K562 (cell line): ENCODE data around the gene IFI27L1. TPM values are rescaled to one million over a fixed set of nuclear protein-coding genes. Genes with fewer than 3 reads are reported as not detected.

Experiments
- ATAC-seq: fragments of 200-7000 bp; cut with Tn5 transposase; 3 replicates; pipeline ENCODE4 v1.9.1; 2020; ENCODE audit warnings: moderate library complexity
- BruUV-seq: library from RNA; stranded (reverse); fragments of 400-500 nt; replicated peaks from 2 replicates; lab custom pipeline; 2021; lab: Mats Ljungman, UMichigan
- CTCF ChIA-PET: fragments of 300-600 bp; formaldehyde crosslinking; extraction: SDS; loops from one replicate; lab custom pipeline; 2021; ENCODE audit warnings: low intra/inter-chr PET ratio; lab: Yijun Ruan, JAX
- POLR2A ChIA-PET: fragments of 300-600, 350-650 bp; sonication (Branson Sonifier 250); formaldehyde crosslinking; extraction: SDS; loops from one replicate; lab custom pipeline; 2021; ENCODE audit warnings: antibody characterized with exemption, inconsistent platforms; lab: Yijun Ruan, JAX
- DNase-seq, 4 experiments: peaks; one replicate each; pipeline versions ENCODE4 v3.0.0 to v3.0.0-alpha.2; 2011 to 2018; ENCODE audit warnings: low spot score in 3 of 4, mixed read lengths in 3 of 4; ENCODE audit errors: extremely low read depth in 1 of 4
- FAIRE-seq: peaks from 2 replicates; lab custom pipeline; 2011; peaks lifted over from hg19 to GRCh38; lab: Jason Lieb, UNC
- H2AFZ ChIP-seq: 2 replicates; pipeline ENCODE4 v1.6.0; 2011; ENCODE audit warnings: low read depth, low read length, control low read depth, inconsistent platforms
- H3K27ac ChIP-seq: fragments of 200-600 bp; 3 replicates; pipeline ENCODE4 v1.8.0; 2011; ENCODE audit warnings: low read depth, mild to moderate bottlenecking, control low read depth, inconsistent platforms, low read length, moderate library complexity, mixed read lengths; ENCODE audit errors: extremely low read depth
- H3K27me3 ChIP-seq, 2 experiments: fragments of 300-600 bp in 1 of 2; 2 replicates in 1 of 2; 3 replicates in 1 of 2; pipeline versions ENCODE4 v1.6.0 to v1.8.0; 2011; ENCODE audit warnings: inconsistent platforms in 2 of 2, low read length in 2 of 2, mild to moderate bottlenecking in 1 of 2, mixed read lengths in 1 of 2, moderate library complexity in 1 of 2; ENCODE audit not compliant: control insufficient read depth in 2 of 2, insufficient read depth in 2 of 2
- H3K36me3 ChIP-seq: fragments of 300-600 bp; 3 replicates; pipeline ENCODE4 v1.8.0; 2011; ENCODE audit warnings: mild to moderate bottlenecking, low read length, inconsistent platforms; ENCODE audit not compliant: control insufficient read depth, insufficient read depth
- H3K4me1 ChIP-seq, 2 experiments: fragments of 200-600 bp in 1 of 2; replicated peaks in 1 of 2; 2 replicates in 1 of 2; 3 replicates in 1 of 2; pipeline versions ENCODE4 v1.5.1 to v1.8.0; 2011; ENCODE audit warnings: inconsistent platforms in 2 of 2, low read length in 2 of 2, mild to moderate bottlenecking in 1 of 2, mixed read lengths in 1 of 2, moderate library complexity in 1 of 2; ENCODE audit not compliant: control insufficient read depth in 2 of 2, insufficient read depth in 2 of 2
- H3K4me2 ChIP-seq: 2 replicates; pipeline ENCODE4 v1.6.1; 2011; ENCODE audit warnings: low read length, control low read depth, inconsistent platforms, mixed read lengths; ENCODE audit not compliant: insufficient read depth
- H3K4me3 ChIP-seq: fragments of 200-600 bp; sonication (generic), shearing (Covaris generic); 2 replicates; pipeline ENCODE4 v1.5.1; 2016; ENCODE audit warnings: control low read depth, inconsistent platforms
- H3K79me2 ChIP-seq: fragments of 200-600 bp; 3 replicates; pipeline ENCODE4 v1.8.0; 2011; ENCODE audit warnings: low read length, inconsistent platforms; ENCODE audit not compliant: control insufficient read depth, insufficient read depth
- H3K9ac ChIP-seq, 2 experiments: 2 replicates each; pipeline versions ENCODE4 v1.6.0 to v1.6.1; 2011; ENCODE audit warnings: low read depth in 2 of 2, low read length in 2 of 2, control low read depth in 1 of 2, inconsistent platforms in 1 of 2, mild to moderate bottlenecking in 1 of 2, mixed read lengths in 1 of 2; ENCODE audit not compliant: insufficient read depth in 1 of 2
- H3K9me1 ChIP-seq: one replicate; pipeline ENCODE4 v1.6.0; 2011; ENCODE audit warnings: inconsistent platforms, mild to moderate bottlenecking, low read length, moderate library complexity; ENCODE audit not compliant: control insufficient read depth, insufficient read depth
- H3K9me3 ChIP-seq: replicated peaks from 2 replicates; pipeline ENCODE4 v1.5.1; 2011; ENCODE audit warnings: low read depth, low read length, inconsistent platforms; ENCODE audit not compliant: control insufficient read depth, insufficient read depth
- H4K20me1 ChIP-seq: replicated peaks from 2 replicates; pipeline ENCODE4 v1.6.1; 2011; ENCODE audit warnings: low read length, inconsistent platforms, mixed read lengths; ENCODE audit not compliant: control insufficient read depth, insufficient read depth
- IFI16 ChIP-seq: fragments of 250-450 bp; sonication (Bioruptor Pico); IDR thresholded peaks from 2 replicates; pipeline ENCODE4 v2.1.2; 2022; ENCODE audit warnings: mild to moderate bottlenecking, inconsistent platforms
- MCM2 ChIP-seq: fragments of 450-650 bp; IDR thresholded peaks from 2 replicates; pipeline ENCODE4 v1.6.1; 2017; ENCODE audit warnings: low read depth, mild to moderate bottlenecking
- NFIC ChIP-seq: fragments of 450-650 bp; IDR thresholded peaks from 2 replicates; pipeline ENCODE4 v1.6.1; 2017; ENCODE audit warnings: mild to moderate bottlenecking, inconsistent platforms
- RFX1 ChIP-seq: fragments of 450-650 bp; IDR thresholded peaks from 2 replicates; pipeline ENCODE4 v1.6.1; 2016; ENCODE audit warnings: mild to moderate bottlenecking, moderate library complexity
- WGBS: fragments of 100-300 bp; shearing (Covaris generic); methylation state at CpG from one replicate; pipeline ENCODE4 v1.1.6; 2016; ENCODE audit warnings: low coverage, mixed read lengths; ENCODE audit not compliant: insufficient coverage; ENCODE audit errors: missing lambda C conversion rate; 5-methylcytosine and 5-hydroxymethylcytosine counted together
- in situ Hi-C: fragments of 300-500 bp; cut with MboI; formaldehyde crosslinking; loops from 4 replicates; pipeline ENCODE4 v1.15.0; 2018; ENCODE audit warnings: inconsistent platforms, mixed read lengths
- intact Hi-C: fragments of 100-400 bp; cut with micrococcal nuclease; formaldehyde crosslinking; loops from 2 replicates; pipeline ENCODE4 v1.14.2; 2022
- polyA plus RNA-seq, 8 experiments: library from polyadenylated mRNA; depleted of rRNA in 4 of 8; stranded (reverse) in 5 of 8; unstranded in 3 of 8; fragments of >200 nt; fragmentation: Nextera tagmentation in 2 of 8; fragmentation: Illumina TruSeq in 1 of 8; extraction: Ambion mirVana in 2 of 8; extraction: Trizol in 1 of 8; gene quantifications; 2 replicates each; pipeline versions ENCODE4 v1.2.1 to v1.2.3, GENCODE V29; 2011 to 2014; ENCODE audit warnings: inconsistent platforms in 1 of 8, missing spikeins in 1 of 8
- total RNA-seq, 7 experiments: library from RNA; depleted of rRNA in 6 of 7; stranded (reverse); fragments of >200 nt in 6 of 7; fragmentation: Illumina TruSeq in 2 of 7; extraction: Trizol in 2 of 7; gene quantifications; 2 replicates each; pipeline versions ENCODE4 v1.2.1 to v1.2.3, GENCODE V29; 2011 to 2021; ENCODE audit warnings: low replicate concordance in 1 of 7
- TF ChIP-seq, protein P1 (sequence below), 2 experiments: fragments of 450-650 bp in 1 of 2; sonication (generic) in 1 of 2; formaldehyde crosslinking in 1 of 2; IDR thresholded peaks in 1 of 2; conservative IDR thresholded peaks in 1 of 2; 2 replicates each; pipeline versions ENCODE4 v1.6.1 to v1.8.1; 2016 to 2023; ENCODE audit warnings: mild to moderate bottlenecking in 2 of 2, moderate library complexity in 2 of 2, inconsistent platforms in 1 of 2, missing genetic modification reagents in 1 of 2

IFI27L1 gene
- total and polyA plus RNA-seq, 9 of the 15 experiments (the other 6 are each of a cell fraction or from before 2014, with no cell fraction given): 14.5 to 28.0 (median 23.8) TPM

DNA sequence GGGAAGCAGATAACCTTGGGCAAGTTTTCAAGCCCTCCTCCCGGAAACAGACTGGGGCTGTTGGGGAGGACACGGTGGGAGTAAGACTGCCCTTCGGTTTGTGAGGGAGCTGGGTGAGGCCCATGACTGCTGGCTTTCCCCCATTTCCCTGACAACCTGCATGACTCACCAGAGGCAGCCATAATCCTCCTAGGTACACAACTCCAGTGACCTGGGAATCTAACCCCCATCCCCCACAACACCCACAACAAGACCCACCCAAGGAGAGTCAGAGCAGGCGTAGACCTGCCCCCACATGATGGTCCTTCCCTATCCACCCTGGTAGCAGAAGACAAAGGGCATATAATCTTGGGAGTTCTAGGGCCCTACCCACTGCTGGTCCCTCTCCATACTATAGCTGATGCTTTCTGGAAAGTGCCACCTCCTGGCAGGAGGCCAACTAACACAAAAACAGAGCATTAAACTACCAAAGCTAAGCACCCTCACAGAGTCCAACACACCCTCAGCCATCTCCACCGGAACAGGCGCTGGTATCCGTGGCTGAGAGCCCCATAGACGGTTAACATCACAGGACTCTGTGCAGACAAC lies 14.9 kb upstream of the IFI27L1 start:
- peaks cover 85% of the 10 kb centered on the region for H3K79me2 ChIP-seq
- no peaks in the 10 kb centered on the region for H3K9me1 ChIP-seq
- H3K4me2 ChIP-seq: no peak overlapping the region
- no peak for FAIRE-seq
- ChIA-PET CTCF (no interaction called here), POLR2A (interaction anchor here (1.0 kb wide), 1 partner anchor 12 kb away, joined by 3 read pairs; no protein-coding TSS in a partner anchor)
- in situ Hi-C loops: no loop called here
- H3K4me3 ChIP-seq: no peak overlapping the region
- no peak overlapping the region for H3K27ac ChIP-seq
- BruUV-seq: no TSS peak
- 42% methylated on average over 8 of the region's 8 CpGs for WGBS
- peaks cover 0 to 2% of the 10 kb centered on the region in 2 experiments; a peak in 3 of 5 replicates for H3K4me1 ChIP-seq
- intact Hi-C loops: no loop called here
- peak in 1 of 4 experiments; percentile 31 for DNase-seq
- H3K27me3 ChIP-seq: no peaks in the 10 kb centered on the region
- peaks cover 23% of the 10 kb centered on the region; the same call in 2 of the 3 replicates for H3K36me3 ChIP-seq
- no peaks in the 10 kb centered on the region for H3K9me3 ChIP-seq
- peak; percentile 57 for ATAC-seq
- TF ChIP-seq MCM2 (no peak), RFX1 (peak; percentile 39), IFI16 (no peak), NFIC (peak; percentile 93)
- TF ChIP-seq, protein P1, sequence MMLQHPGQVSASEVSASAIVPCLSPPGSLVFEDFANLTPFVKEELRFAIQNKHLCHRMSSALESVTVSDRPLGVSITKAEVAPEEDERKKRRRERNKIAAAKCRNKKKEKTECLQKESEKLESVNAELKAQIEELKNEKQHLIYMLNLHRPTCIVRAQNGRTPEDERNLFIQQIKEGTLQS (IDR thresholded peaks at IDR 0.05): peak; percentile 33; the same call in 1 of the 2 replicates
- TF ChIP-seq, protein P1 (CRISPR knock-in tag; conservative IDR thresholded peaks at IDR 0.05): no peak
- H2AFZ ChIP-seq: no peak overlapping the region
- H4K20me1 ChIP-seq: peaks cover 8% of the 10 kb centered on the region
- H3K9ac ChIP-seq: no peak overlapping the region
